ENCODE measurements around the gene DIP2C. TPM values are rescaled to one million over a fixed set of nuclear protein-coding genes. Genes with fewer than 3 reads are reported as not detected.
"Not testable (repeated sequence)": the region's sequence is repeated elsewhere in the genome, so short reads cannot be mapped to it uniquely, and the experiment has no call there.

Gene DIP2C
- total RNA-seq, 4 donors from 2014 or later = 10.5 to 40.5 (median 19.5) TPM

GRCh38 chr10:681670-682318 is 7.7 kb downstream of the DIP2C start:
- Histone ChIP-seq H3K36me3 (no peaks in the 10 kb centered on the region), H3K27me3 (no peaks in the 10 kb centered on the region), H3K4me1 (peaks cover 0 to 5% of the 10 kb centered on the region in 2 donors), H3K9me3 (no peaks in the 10 kb centered on the region), H3K27ac (no peak overlapping the region), H3K4me3 (no peak overlapping the region)
- TF ChIP-seq CTCF (IDR thresholded peaks at IDR 0.05) (no peak), POLR2A (IDR thresholded peaks at IDR 0.05) (no peak)
- intact Hi-C loops (cut with DNase I; ENCODE audit: low total_unique reads) = loop anchor here (10.0 kb wide), 1 partner anchor 167 kb away; no protein-coding TSS in a partner anchor
- DNase-seq = no peak

GRCh38 chr10:680745-681144 is 8.7 kb downstream of the DIP2C start:
- H3K4me1 ChIP-seq = peaks cover 0 to 5% of the 10 kb centered on the region in 2 donors
- H3K4me3 ChIP-seq = no peak overlapping the region
- no peaks in the 10 kb centered on the region for H3K9me3 ChIP-seq
- H3K27ac ChIP-seq = no peak overlapping the region
- H3K36me3 ChIP-seq = no peaks in the 10 kb centered on the region
- no peak for DNase-seq
- TF ChIP-seq CTCF (IDR thresholded peaks at IDR 0.05) = no peak
- no peak for TF ChIP-seq POLR2A (IDR thresholded peaks at IDR 0.05)
- H3K27me3 ChIP-seq = no peaks in the 10 kb centered on the region
- intact Hi-C loops (cut with DNase I; ENCODE audit: low total_unique reads) = loop anchor here (10.0 kb wide), 1 partner anchor 166 kb away; no protein-coding TSS in a partner anchor

GRCh38 chr10:680146-680545 is 9.3 kb downstream of the DIP2C start:
- H3K27ac ChIP-seq = no peak overlapping the region
- no peak for TF ChIP-seq CTCF (IDR thresholded peaks at IDR 0.05)
- H3K4me3 ChIP-seq = no peak overlapping the region
- no peak for DNase-seq
- H3K4me1 ChIP-seq = peaks cover 0 to 5% of the 10 kb centered on the region in 2 donors
- no peaks in the 10 kb centered on the region for H3K27me3 ChIP-seq
- H3K9me3 ChIP-seq = no peaks in the 10 kb centered on the region
- no peaks in the 10 kb centered on the region for H3K36me3 ChIP-seq
- intact Hi-C loops (cut with DNase I; ENCODE audit: low total_unique reads) = loop anchor here (10.0 kb wide), 1 partner anchor 165 kb away; no protein-coding TSS in a partner anchor

GRCh38 chr10:679556-679955 is 9.9 kb downstream of the DIP2C start:
- H3K4me1 ChIP-seq = peaks cover 0 to 5% of the 10 kb centered on the region in 2 donors

GRCh38 chr10:678662-679005 is 10.8 kb downstream of the DIP2C start:
- H3K9me3 ChIP-seq; H3K27me3 ChIP-seq; DNase-seq; H3K27ac ChIP-seq; intact Hi-C loops (cut with DNase I; ENCODE audit: low total_unique reads); H3K36me3 ChIP-seq; H3K4me1 ChIP-seq; H3K4me3 ChIP-seq: not testable (repeated sequence)

More at GRCh38 chr10:679556-679955, 9.9 kb downstream of the DIP2C start:
- Histone ChIP-seq H3K27ac (no peak overlapping the region), H3K4me3 (no peak overlapping the region), H3K9me3 (no peaks in the 10 kb centered on the region), H3K36me3 (no peaks in the 10 kb centered on the region), H3K27me3 (no peaks in the 10 kb centered on the region)
- intact Hi-C loops (cut with DNase I; ENCODE audit: low total_unique reads) = no loop called here
- DNase-seq = no peak
- no peak for TF ChIP-seq CTCF (IDR thresholded peaks at IDR 0.05)
- no peak for TF ChIP-seq POLR2A (IDR thresholded peaks at IDR 0.05)
